Thoracic aorta (tissue), 2 donors: ENCODE data around the gene YWHAG. TPM values are rescaled to one million over a fixed set of nuclear protein-coding genes. Genes with fewer than 3 reads are reported as not detected.
A peak's percentile ranks its signal among the peaks of the same experiment; 100 is the strongest.
"Not testable (repeated sequence)": the region's sequence is repeated elsewhere in the genome, so short reads cannot be mapped to it uniquely, and the experiment has no call there.

Experiments used
- ATAC-seq: fragments of 150-250 bp; one replicate; pipeline ENCODE4 v1.8.0; 2017; ENCODE audit warnings: low read depth; ENCODE audit not compliant: insufficient number of reproducible peaks, low FRiP score
- DNase-seq: peaks from one replicate; pipeline ENCODE4 v3.0.0-alpha.2; 2020; ENCODE audit warnings: low spot score
- H3K27ac ChIP-seq, 2 donors: fragments of 200-600 bp; sonication (generic); 1 replicate in 1 of 2; 2 replicates in 1 of 2; pipeline ENCODE4 v1.5.1; 2016; ENCODE audit warnings: mild to moderate bottlenecking in 2 of 2, moderate library complexity in 2 of 2
- H3K27me3 ChIP-seq: fragments of 200-600 bp; sonication (generic); replicated peaks from 2 replicates; pipeline ENCODE4 v1.6.0; 2016; ENCODE audit warnings: mild to moderate bottlenecking; ENCODE audit not compliant: insufficient read depth
- H3K36me3 ChIP-seq: fragments of 200-600 bp; sonication (generic); one replicate; pipeline ENCODE4 v1.5.1; 2016
- H3K4me1 ChIP-seq, 2 donors: fragments of 200-600 bp; sonication (generic); 1 replicate in 1 of 2; 2 replicates in 1 of 2; pipeline versions ENCODE4 v1.5.1 to v1.6.0; 2016; ENCODE audit warnings: low read depth in 2 of 2, mild to moderate bottlenecking in 1 of 2; ENCODE audit not compliant: control insufficient read depth in 1 of 2
- H3K4me3 ChIP-seq: fragments of 200-600 bp; sonication (generic); 2 replicates; pipeline ENCODE4 v1.5.1; 2016; ENCODE audit warnings: mild to moderate bottlenecking
- H3K9me3 ChIP-seq: fragments of 200-600 bp; sonication (generic); 2 replicates; pipeline ENCODE4 v1.5.1; 2016
- CTCF ChIP-seq: fragments of 200-600 bp; sonication (generic); IDR thresholded peaks from one replicate; pipeline ENCODE4 v1.5.1; 2019; ENCODE audit warnings: antibody characterized with exemption
- total RNA-seq, 2 donors: library from RNA; depleted of rRNA; stranded (reverse); fragments of >200 nt; gene quantifications; one replicate each; pipeline versions ENCODE4 v1.1.0 to v1.2.3, GENCODE V29; 2016

The YWHAG gene
- total RNA-seq, 2 donors from 2014 or later, result 63.2 to 129 TPM

- no peaks in the 10 kb centered on the region for H3K36me3 ChIP-seq
- H3K27me3 ChIP-seq, result no peaks in the 10 kb centered on the region
- no peaks in the 10 kb centered on the region for H3K9me3 ChIP-seq
- peak overlapping the region; percentile 87 to 88 for H3K27ac ChIP-seq
- H3K4me1 ChIP-seq, result peaks cover 18 to 30% of the 10 kb centered on the region in 2 donors
- no peak for DNase-seq
- no peak for TF ChIP-seq CTCF
- peak overlapping the region; percentile 59 for H3K4me3 ChIP-seq
- ATAC-seq, result no peak
Measured at GRCh38 chr7:76364198-76364584, 5.4 kb upstream of the YWHAG start.

GRCh38 chr7:76363754-76364153 lies 5.0 kb upstream of the YWHAG start:
- not testable (repeated sequence) for DNase-seq

DNA sequence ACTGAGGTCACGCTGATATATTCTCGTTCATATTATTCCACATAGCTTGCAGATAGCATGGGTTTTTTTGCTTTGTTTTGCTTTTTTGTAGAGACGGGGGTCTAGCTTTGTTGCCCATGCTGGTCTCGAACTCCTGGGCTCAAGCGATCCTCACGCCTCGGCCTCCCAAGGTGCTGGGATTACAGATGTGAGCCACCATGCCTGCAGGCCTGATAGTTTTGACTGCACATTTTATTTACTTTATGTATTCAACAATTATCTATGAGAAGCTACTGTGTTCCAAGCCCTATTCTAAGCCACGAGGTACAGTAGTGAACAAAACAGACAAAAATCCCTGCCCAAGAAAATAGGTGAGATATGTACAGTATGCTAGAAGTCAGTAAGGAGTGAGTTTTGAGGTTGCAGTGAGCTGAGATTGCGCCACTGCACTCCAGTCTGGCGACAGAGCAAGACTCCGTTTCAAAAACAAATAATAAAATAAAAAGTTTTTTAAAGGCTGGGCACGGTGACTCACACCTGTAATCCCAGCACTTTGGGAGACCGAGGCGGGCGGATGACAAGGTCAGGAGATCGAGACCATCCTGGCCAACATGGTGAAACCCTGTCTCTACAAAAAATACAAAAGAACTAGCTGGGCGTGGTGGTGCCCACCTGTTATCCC lies 1.3 kb upstream of the YWHAG start:
- H3K4me1 ChIP-seq, result peaks cover 33 to 45% of the 10 kb centered on the region in 2 donors

More at GRCh38 chr7:76363754-76364153, 5.0 kb upstream of the YWHAG start:
- not testable (repeated sequence) for ATAC-seq, H3K4me3 ChIP-seq, H3K9me3 ChIP-seq, H3K36me3 ChIP-seq, H3K27me3 ChIP-seq
- H3K27ac ChIP-seq, result peak overlapping the region; percentile 87 to 88
- H3K4me1 ChIP-seq, result peaks cover 18 to 30% of the 10 kb centered on the region in 2 donors

DNA sequence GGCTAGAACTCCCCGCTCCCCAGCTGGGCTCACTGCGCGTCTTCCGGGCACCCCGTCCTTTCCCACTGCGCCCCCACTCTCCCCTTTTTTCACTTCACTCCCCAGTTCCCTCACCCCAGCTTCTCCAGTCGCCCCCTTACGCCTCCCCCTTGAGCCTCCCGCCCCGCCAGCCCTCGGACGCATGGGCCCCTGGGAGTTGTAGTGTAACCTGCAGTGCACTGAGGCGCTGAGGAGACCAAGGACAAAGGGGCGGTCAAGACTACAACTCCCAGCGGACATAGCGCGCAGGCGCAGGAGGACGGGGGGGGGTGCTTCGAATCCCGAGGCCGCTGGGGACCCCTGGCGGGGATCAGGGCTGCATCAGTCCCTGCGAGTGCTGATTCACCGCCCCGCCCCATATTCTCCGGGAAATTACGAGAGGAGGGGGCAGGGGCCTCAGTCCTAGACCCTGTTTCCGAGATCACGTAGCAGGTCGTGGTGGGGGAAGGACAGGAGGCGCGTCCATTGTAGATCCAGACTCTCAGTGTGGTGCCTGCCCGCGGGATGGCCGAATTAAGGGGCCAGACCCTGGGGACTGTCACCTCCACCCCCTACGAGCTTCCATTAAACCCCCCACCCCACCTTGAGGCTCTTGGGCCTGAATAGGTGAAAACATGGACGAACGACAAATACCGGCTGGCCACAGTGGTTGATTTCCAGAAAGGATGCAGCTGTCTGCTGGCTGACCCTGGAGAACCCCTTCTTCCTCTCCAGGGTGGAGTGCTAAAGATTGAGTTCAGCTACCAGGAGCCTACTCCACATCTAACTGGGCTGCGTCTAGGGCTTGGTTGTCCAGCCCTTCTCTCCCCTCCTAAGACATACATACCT lies 553 bp upstream of the YWHAG start:
- Histone ChIP-seq H3K4me1 (peaks cover 29 to 41% of the 10 kb centered on the region in 2 donors), H3K27me3 (no peaks in the 10 kb centered on the region), H3K4me3 (peak overlapping the region; percentile 99), H3K9me3 (no peaks in the 10 kb centered on the region), H3K36me3 (no peaks in the 10 kb centered on the region), H3K27ac (peak overlapping the region; percentile 98 to 99)
- DNase-seq (peak; percentile 91), ATAC-seq (peak; percentile 91)
- peak; percentile 66 for TF ChIP-seq CTCF

More for the DNA sequence above, 1.3 kb upstream of the YWHAG start:
- Histone ChIP-seq H3K27ac (peak overlapping the region; percentile 98 to 99), H3K27me3 (no peaks in the 10 kb centered on the region), H3K36me3 (no peaks in the 10 kb centered on the region), H3K4me3 (peak overlapping the region; percentile 99), H3K9me3 (no peaks in the 10 kb centered on the region)
- DNase-seq (no peak), ATAC-seq (no peak)
- no peak for TF ChIP-seq CTCF

GRCh38 chr7:76358011-76358480 lies 745 bp downstream of the YWHAG start:
- Histone ChIP-seq H3K9me3 (no peaks in the 10 kb centered on the region), H3K4me1 (peaks cover 28 to 46% of the 10 kb centered on the region in 2 donors), H3K27ac (peak overlapping the region; percentile 98 to 99), H3K27me3 (no peaks in the 10 kb centered on the region), H3K4me3 (peak overlapping the region; percentile 99), H3K36me3 (no peaks in the 10 kb centered on the region)
- DNase-seq, result no peak
- no peak for ATAC-seq
- TF ChIP-seq CTCF, result no peak
